ENCODE results near the gene DHRSX. TPM values are rescaled to one million over a fixed set of nuclear protein-coding genes. Genes with fewer than 3 reads are reported as not detected.

Gene DHRSX
- total and polyA plus RNA-seq, 2 donors (not counting 3 experiments of a cell fraction or from before 2014, with no cell fraction given): 27.1 to 37.7 TPM

DNA sequence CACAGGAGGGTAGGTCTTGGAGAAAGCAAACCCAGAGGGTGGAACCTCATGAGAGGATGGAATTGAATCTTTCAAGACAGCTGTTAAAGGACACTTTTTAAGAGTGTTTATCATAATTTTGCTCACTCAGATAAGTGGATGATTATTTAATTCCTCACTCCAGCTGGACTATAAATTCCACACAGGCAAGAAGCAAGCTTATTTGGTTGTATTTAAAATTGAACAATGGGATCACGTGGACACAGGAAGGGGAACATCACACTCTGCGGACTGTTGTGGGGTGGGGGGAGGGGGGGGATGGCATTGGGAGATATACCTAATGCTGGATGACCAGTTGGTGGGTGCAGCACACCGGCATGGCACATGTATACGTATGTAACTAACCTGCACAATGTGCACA is 116.3 kb downstream of the DHRSX start:
- peaks cover 4% of the 10 kb centered on the region for H3K4me1 ChIP-seq (ENCODE audit: control insufficient read depth, extremely low read depth, insufficient read depth, low read length)
- ChIA-PET POLR2A (no interaction called here), CTCF (no interaction called here)
- H3K9me1 ChIP-seq (replicated peaks; ENCODE audit: control insufficient read depth, extremely low read depth, insufficient read depth, low read length): no peaks in the 10 kb centered on the region
- no peaks in the 10 kb centered on the region for H3K27me3 ChIP-seq (ENCODE audit: control insufficient read depth in 2 of 2, insufficient read depth in 2 of 2, low read length in 2 of 2)
- peaks cover 2% of the 10 kb centered on the region for H3K79me2 ChIP-seq (ENCODE audit: control insufficient read depth, insufficient read depth, low read length)
- dilution Hi-C loops (cut with MboI; ENCODE audit: extremely low pct_ligation_motif_present, low sequenced_read_pairs): no loop called here
- no peak overlapping the region for H3K4me2 ChIP-seq (ENCODE audit: insufficient read depth, low read length)
- DNase-seq (ENCODE audit: low read depth, low spot score) (no peak), FAIRE-seq (no peak)
- H3K9me3 ChIP-seq (replicated peaks; ENCODE audit: control insufficient read depth, insufficient read depth, low read length): no peaks in the 10 kb centered on the region
- H3K9ac ChIP-seq (replicated peaks; ENCODE audit: extremely low read depth, insufficient read depth, low read length): no peak overlapping the region
- H2AFZ ChIP-seq (ENCODE audit: low read depth, low read length): no peak overlapping the region
- TF ChIP-seq JUN (IDR thresholded peaks at IDR 0.05; ENCODE audit: borderline replicate concordance, insufficient read depth, insufficient read length, low read depth): no peak
- no peak for TF ChIP-seq MYC (IDR thresholded peaks at IDR 0.05; ENCODE audit: low read depth, low read length)
- no peak for TF ChIP-seq EZH2 (IDR thresholded peaks at IDR 0.05; ENCODE audit: borderline replicate concordance, low read depth, low read length, severe bottlenecking)
- no peak for TF ChIP-seq POLR2A (IDR thresholded peaks at IDR 0.05; ENCODE audit: low read depth, low read length)
- TF ChIP-seq FOS (IDR thresholded peaks at IDR 0.05; ENCODE audit: borderline replicate concordance, insufficient read depth, low read length): no peak
- TF ChIP-seq GATA2 (IDR thresholded peaks at IDR 0.05; ENCODE audit: insufficient read depth, insufficient read length, low read depth, low read length): no peak
- TF ChIP-seq POLR2AphosphoS5 (IDR thresholded peaks at IDR 0.05; ENCODE audit: insufficient read depth, low read depth, low read length): no peak
- TF ChIP-seq, protein P1, sequence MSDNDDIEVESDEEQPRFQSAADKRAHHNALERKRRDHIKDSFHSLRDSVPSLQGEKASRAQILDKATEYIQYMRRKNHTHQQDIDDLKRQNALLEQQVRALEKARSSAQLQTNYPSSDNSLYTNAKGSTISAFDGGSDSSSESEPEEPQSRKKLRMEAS (IDR thresholded peaks at IDR 0.05; ENCODE audit: insufficient read depth, insufficient read length): no peak
- TF ChIP-seq, protein P2, sequence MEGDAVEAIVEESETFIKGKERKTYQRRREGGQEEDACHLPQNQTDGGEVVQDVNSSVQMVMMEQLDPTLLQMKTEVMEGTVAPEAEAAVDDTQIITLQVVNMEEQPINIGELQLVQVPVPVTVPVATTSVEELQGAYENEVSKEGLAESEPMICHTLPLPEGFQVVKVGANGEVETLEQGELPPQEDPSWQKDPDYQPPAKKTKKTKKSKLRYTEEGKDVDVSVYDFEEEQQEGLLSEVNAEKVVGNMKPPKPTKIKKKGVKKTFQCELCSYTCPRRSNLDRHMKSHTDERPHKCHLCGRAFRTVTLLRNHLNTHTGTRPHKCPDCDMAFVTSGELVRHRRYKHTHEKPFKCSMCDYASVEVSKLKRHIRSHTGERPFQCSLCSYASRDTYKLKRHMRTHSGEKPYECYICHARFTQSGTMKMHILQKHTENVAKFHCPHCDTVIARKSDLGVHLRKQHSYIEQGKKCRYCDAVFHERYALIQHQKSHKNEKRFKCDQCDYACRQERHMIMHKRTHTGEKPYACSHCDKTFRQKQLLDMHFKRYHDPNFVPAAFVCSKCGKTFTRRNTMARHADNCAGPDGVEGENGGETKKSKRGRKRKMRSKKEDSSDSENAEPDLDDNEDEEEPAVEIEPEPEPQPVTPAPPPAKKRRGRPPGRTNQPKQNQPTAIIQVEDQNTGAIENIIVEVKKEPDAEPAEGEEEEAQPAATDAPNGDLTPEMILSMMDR (IDR thresholded peaks at IDR 0.05; ENCODE audit: extremely low read depth in 1 of 2, insufficient read depth in 1 of 2, low read depth in 1 of 2, low read length in 2 of 2): no peak
- intact Hi-C loops (cut with micrococcal nuclease): no loop called here
- no peaks in the 10 kb centered on the region for H3K36me3 ChIP-seq (ENCODE audit: control insufficient read depth in 2 of 2, extremely low read depth in 1 of 2, insufficient read depth in 2 of 2, low read length in 2 of 2)
- no peak overlapping the region for H3K27ac ChIP-seq (ENCODE audit: insufficient read depth, low read depth, low read length)
- no peak overlapping the region for H3K4me3 ChIP-seq (replicated peaks in 1 of 3; ENCODE audit: insufficient read depth in 1 of 3, low read depth in 1 of 3, low read length in 3 of 3)
- no peaks in the 10 kb centered on the region for H4K20me1 ChIP-seq (replicated peaks; ENCODE audit: control insufficient read depth, extremely low read depth, insufficient read depth, low read length)
- BruUV-seq (replicated peaks): no TSS peak

Measured in endothelial cell of umbilical vein (primary cell).